Hematopoietic multipotent progenitor cell treated with erythropoietin and hydrocortisone succinate and interleukin-3 and kit ligand, for 15 days (in vitro differentiated cells): Measurements from ENCODE around the gene ACER3.
"Not testable (repeated sequence)": the region's sequence is repeated elsewhere in the genome, so short reads cannot be mapped to it uniquely, and the experiment has no call there.

Experiments used
- DNase-seq: peaks from one replicate; pipeline ENCODE4 v3.0.0-alpha.2; 2015; ENCODE audit warnings: low spot score

Gene ACER3

DNA sequence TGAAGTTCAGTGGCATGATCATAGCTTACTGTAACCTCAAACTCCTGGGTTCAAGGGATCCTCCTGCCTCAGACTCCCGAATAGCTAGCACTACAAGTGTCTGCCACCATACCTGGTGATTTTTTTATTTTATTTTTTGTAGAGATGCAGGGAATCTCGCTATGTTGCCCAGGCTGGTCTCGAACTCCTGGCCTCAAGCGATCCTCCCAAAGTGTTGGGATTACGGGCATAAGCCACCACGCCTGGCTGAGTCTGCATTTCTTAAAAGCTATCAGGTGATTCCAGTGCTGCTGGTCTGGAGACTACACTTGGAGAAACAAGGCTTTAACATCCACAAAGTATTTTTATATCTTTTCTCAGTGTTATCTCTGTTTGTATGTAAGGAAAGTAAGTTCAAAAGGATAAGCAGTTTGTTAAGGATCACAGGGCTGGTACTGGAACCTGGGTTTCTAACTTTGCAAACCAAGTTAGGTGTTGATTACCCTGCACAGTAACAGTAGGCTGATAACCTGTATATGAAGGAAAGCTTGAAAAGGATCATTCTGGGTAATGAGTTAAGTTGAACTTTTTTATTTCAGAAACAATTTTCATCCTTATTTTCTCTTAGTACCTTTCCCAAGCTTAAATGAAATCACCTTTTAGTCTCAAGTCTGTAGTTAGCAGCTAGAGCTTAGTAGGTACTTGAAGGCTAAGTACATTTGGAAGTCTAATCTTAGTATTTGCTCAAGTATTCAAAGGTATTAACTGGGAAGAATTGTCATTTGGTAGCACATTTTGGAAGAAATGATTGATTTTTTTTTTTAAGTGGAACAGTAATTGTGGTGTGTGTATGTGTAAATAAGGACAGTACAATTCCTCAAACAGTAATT lies 12.5 kb downstream of the ACER3 start:
- no peak for DNase-seq

DNA sequence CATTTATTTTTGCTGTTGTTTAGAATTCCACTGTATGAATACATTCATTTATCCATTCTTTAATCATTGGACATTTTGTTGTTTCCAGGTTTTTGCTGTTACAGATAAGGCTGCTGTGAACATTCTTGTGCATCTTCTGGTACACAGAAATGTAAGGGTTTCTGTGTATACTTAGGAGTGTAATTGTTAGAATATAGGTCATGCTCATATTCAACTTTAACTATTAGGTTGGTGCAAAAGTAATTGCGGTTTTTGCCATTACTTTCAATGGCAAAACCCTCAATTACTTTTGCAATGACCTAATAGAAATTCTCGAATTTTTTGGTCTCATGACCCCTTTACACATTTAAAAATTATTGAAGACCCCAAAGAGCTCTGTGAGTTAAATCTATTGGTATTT lies 17.3 kb downstream of the ACER3 start:
- no peak for DNase-seq

DNA sequence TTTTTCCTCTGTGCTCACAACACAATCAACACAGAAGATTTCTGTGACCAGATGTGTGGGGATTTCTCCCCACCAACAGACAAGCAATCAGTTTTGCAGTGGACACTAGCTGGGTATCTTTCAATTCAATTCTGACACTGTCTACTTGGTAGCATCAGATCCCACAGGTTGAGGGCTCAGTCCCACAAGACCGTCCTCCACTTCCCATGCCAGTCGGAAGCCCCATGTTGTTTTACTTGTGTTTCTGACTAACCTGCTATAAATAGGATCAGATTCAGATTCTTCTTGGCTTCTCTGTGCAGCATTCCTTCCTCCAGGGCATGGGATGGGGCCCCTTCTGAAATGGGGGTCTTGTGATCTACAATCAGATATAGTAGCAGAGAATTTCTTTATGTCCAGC lies 19.6 kb downstream of the ACER3 start:
- no peak for DNase-seq

DNA sequence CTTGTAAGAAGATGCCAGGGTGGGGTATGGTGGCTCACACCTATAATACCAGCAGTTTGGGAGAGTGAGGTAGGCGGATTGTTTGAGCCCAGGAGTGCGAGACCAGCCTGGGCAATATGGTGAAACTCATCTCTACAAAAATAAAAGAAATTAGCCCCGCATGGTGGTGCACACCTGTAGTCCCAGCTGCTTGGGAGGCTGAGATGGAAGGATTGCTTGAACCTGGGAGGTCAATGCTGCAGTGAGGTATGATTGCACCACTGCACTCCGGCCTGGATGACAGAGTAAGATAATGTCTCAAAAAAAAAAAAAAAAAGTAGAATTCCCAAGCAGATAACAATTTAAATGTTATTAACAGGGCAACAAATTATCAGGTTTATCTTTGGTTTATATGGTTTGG lies 20.2 kb downstream of the ACER3 start:
- no peak for DNase-seq

DNA sequence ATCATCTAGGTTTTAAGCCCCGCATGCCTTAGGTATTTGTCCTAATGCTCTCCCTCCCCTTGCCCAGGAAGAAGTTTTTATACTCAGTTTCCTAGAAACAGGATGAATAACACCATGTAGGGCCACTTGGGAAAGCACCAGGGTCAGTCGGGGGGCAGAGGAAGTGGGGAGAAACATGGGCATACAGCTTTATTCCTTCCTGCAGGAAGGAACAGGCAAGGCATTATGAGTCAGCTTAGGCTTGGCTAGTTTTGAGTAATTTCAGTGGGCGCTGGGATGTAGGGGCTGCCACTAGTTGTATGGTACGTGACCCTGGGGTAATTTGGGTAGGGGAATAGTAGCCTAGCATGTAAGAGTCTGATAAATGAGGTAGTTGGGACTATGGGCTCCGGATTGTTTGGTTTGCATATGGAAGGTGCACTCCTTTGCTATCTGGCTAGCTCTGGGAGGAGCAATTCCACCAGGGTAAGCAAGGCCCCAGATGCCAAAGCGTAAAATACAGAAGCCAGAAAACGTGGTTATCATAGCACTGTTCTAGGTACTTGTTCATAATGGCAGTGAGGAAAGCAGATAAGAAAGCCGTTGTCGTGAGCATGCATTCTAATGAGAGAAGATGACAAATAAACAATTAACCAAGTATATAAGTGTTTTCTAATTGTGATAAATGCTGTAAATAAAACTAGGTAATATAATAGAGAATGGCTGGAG lies 24.8 kb downstream of the ACER3 start:
- no peak for DNase-seq

DNA sequence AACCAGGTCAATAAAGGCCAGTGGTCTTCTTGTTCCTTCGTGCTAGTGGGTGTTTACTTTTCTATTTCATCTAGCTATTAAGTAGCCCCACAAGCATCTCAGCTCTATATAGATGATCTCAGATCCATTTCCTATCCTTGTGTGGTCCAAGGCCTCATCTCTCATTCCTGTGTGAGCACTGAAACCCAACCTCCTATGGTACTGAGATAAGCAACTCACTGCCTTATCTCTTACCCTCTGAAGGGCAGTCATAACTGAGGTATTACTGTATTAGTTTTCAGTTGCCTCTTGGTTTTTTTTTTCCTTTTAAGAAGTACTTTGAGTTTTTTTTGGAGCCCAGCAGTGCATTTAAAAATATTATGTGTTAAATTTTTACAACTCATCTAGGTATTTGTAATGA lies 28.3 kb downstream of the ACER3 start:
- peak; percentile 36 for DNase-seq

DNA sequence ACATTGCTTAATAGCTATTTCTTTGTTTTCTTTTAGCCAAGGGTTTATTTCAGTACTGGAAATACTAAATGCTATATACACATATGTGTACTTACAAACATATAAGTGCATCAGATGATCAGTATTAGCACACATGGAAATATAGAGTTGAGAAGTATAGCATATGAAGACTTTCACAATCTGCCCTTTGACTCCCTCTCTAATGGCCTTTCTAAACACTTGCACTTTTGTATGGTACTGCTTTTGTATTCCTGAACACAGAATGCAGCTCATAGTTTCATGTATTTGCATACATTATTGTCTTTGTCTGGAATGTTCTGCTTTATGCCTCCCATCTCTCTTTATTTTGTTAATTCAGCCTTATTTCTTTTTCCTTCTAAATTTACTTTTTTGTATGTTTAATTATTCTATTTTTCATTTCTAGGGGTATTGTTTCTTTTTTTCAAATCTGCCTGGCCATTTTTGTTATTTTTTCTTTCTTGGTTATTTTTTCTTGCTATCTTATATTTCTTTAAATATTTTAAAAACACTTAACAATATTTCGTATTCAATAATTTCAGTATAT lies 28.8 kb downstream of the ACER3 start:
- DNase-seq, result no peak

DNA sequence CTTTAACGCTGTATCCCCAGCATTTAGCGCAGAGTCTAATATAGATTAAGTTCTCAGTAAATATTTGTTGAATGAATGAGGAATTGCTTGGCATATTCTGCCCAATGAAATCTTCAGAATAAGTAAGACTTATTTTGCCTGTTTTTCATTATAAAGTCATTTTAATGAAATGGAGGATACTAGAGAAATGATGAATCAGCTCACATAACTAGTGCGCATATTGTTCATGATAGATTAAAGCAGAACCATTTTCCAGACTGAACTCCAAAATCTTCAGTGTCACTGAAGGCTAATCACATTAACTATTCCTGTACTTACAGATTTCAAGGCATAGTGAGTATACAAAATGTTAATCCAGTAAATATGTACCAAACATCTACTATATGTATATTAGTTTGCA lies 29.6 kb downstream of the ACER3 start:
- DNase-seq, result no peak

DNA sequence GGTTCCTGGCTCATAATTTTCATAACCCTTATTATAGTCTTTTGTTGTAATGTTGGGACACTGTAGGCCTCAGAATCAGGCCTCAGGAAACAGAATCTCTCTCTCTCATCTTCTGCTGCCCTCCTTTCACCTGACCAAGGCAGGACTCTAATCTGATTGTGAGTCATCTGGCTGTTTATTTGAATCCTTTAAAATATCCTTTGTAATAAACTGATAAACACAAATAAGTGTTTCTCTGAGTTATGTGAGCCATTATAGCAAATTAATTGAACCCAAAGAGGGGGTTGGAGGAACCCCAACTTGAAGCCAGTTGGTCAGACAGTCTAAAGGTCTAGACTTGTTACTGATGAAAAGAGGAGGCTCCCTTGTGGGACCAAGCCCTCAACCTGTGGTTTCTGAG lies 30.6 kb downstream of the ACER3 start:
- DNase-seq, result no peak

DNA sequence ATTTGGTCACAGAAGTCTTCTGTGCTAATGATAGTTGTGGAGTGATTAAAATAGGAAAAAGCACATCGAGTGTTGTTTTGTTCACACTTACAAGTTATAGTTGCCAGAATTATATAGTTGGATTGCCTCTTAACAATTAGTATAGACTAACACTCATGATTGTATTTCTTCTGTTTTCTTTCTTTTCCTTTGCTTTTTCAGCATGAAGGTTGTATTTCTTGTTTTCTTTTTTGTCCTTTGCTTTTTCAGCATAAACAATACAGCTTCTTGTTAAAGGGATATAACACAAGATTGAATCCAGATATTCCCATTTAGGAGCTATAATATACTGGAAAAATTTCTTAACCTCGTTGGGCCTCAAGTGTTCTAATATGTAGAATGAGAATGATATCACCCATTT lies 31.1 kb downstream of the ACER3 start:
- no peak for DNase-seq

DNA sequence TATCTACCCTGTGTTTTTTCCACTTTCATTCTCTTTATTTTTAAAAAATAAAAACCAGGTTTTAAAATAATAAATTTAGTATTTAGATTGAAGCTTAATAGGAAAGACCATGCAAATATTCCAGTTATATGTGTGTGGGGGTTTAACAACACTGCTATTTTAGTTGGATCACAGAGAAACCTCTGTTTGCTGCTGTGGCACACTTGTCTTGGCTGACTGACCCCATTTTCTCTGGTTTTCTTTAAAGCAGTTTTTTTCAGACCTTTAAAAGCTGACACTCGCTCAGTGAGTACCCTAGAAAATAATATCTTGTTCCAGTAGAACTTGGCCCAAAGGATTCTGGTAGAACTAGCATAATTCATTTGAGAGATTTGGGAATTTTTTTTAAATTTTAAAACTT lies 31.6 kb downstream of the ACER3 start:
- DNase-seq, result no peak

DNA sequence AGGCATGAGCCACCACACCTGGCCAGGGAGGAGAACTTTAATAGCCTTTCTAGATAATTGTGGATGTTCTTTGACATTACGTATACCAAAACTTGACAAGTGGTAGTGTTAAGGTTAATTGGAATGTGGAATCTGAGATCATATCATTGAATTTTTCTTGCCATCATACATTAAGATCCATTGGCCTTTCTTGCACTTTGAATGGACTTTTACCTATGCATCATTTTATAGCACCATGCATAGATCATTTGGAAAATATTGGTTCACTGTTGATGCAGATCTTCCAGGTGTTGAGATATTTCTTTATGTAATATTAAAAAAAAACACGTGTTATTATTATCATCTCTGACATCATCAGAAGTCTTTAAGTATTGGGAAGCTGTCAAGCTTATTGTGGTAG lies 36.5 kb downstream of the ACER3 start:
- no peak for DNase-seq

DNA sequence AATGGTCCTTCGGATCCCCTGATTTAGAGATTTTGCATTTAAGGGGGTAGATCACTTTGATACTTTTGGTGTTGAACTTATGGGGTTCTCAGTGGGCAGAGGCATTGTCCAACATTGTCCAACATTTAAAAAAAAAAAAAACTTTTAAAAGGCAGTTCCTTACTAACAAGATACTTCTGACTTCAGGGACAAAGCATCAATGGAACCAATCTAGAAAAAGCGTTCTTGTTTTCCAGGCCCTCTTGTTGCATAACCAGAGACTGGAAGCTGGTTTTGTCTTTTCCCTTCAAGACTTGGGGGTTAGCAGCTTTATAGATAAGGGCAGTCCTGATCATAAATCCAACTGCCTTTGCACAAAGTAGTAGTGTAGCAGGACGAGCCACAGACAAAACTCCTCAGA lies 40.4 kb downstream of the ACER3 start:
- no peak for DNase-seq

DNA sequence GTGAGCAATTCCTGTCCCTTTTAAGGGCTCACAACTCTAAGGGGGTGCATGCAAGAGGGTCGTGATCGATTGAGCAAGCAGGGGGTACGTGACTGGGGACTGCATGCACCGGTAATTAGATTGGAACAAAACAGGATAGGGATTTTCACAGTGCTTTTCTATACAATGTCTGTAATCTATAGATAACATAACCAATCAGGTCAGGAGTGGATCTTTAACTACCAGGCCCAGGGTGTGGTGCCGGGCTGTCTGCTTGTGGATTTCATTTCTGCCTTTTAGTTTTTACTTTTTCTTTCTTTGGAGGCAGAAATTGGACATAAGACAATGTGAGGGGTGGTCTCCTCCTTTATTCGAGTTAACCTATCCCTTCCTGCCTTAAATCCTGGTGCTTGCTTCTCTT lies 40.9 kb downstream of the ACER3 start:
- not testable (repeated sequence) for DNase-seq

DNA sequence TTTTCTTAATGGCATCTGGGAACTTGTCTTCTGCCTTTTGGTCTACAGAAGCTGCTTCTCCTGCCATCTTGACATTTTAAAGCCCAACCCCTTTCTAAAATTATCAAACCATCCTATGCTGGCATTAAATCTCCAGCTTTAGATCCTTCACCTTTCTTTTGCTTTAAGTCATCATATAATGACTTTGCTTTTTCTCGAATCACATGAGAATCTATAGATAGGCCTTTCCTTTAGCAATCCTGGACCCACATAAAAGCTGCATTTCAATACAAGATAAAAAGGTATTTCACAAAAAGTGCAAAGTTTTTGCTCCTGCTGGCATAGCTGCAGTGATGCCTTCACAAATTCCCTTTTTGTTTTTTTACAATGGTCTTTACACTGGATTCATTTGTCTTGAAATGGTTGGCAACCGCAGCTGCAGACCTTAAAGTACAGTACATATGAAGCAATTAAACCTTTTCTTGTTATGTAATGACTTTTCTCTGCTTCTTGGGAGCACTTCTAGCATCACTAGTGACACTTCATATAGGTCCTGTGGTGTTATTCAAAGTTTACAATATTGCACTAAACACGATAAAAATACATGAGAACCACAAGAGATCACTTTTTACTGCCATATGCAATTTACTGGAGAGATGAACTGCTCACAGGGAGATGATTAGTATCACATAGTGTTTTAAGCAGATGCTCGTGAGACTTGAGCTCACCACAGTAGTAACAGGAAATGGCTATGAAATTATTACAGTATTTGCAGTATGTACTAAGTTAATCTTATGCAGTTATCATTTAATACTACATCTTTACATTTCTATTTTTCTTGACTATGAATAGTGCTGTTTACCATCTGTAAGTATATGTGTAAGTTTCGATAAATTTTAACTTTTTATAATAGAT lies 41.6 kb downstream of the ACER3 start:
- no peak for DNase-seq

DNA sequence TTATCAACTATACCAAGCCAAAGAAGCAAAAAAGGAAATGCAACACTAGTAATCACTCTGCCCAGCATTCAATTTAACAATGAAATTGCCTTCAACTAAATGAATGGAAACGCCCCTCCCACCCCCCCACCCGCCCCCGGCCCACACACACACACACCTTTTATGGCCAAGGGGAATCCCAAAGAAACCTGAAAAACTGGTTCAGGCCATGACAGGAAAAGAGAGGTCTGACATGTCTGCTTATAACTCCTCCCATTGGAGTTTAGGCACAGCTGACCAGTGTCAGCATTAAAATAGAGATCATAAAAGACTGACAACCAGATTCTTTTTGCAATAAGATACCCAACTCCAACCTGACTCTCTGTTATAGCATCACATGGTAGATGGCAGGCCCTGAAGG lies 42.6 kb downstream of the ACER3 start:
- no peak for DNase-seq

DNA sequence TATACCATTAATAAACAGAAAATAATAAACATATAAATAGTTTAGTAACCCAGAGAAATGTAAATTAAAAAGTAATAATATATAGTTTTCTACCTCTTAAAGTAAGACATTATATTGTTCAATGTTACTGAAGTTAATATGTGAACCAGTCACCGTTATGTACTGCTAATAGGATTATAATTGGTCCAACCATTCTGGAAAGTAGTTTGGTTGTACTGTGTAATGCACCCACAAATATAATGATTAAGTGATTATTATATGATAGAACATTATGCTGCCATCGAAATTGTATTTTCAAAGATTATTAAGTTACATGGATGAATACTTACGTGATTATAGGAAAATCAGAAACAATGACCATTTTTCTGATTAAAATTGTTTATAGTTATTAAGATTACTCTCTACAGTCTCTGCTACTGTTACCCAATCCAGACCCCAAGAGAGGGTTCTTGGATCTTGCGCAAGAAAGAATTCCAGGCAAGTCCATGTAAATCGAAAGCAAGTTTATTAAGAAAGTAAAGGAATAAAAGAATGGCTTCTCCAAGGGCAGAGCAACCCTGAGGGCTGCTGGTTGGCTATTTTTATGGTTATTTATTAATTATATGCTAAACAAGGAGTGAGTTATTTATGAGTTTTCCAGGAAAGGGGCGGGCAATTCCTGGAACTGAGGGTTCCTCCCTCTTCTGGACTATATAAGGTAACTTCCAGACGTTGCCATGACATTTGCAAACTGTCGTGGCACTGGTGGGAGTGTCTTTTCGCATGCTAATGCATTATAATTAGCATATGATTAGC lies 50.1 kb downstream of the ACER3 start:
- DNase-seq, result no peak

DNA sequence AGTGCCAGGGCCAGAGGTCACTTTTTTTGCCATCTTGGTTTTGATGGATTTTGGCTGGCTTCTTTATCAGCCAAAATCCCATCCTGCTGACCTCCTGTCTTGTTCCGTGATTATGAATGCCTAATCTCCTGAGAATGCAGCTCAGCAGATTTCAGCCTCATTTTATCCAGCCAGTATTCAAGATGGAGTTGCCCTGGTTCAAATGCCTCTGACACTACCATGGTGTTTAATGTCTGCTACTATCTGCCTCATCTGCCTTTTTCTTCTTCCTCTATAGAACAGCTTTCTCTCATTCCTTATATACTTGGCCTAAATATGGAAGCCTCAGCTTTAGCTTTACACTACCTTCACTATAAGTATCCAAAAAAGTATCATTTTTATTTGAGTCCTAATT lies 50.7 kb downstream of the ACER3 start:
- no peak for DNase-seq

DNA sequence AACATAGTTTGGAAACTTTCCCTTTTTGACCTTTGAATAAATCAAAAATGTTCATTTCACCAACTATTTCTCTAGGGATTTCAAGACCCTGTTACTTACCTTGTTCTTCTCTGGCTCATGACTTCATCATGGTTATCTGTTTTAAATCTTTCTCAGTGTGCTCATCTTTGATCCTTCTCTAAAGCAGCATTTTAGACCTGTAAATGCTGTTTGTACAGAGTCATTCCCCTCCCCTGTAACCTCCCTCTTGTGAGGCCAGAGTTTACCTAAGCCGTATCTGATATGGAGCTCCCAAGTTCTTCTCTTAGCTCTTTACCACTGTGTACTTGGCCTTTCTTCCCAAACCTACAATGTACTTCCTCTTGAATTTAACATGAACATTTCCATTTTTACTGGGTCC lies 56.0 kb downstream of the ACER3 start:
- no peak for DNase-seq

DNA sequence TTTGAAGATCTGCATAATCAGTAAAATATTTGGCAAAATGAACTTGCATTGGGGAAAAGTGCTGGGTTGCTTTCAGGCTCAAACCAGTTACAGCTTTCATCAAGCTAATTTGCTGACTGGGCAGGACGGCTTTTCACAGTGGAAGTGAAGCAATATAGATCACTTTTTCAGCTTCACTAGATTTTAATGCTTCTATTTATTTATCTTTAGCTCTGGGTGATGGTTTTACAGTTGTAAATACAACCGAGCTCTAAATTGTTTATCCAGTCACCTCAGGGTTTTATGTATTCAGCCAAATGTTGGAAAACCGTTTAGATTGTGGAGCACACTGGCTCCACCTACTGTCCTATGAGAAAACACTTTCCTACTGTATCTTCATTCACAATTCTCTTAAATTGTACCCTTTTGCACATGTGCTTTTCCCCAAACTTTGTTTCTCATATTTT lies 58.2 kb downstream of the ACER3 start:
- peak; percentile 79 for DNase-seq

DNA sequence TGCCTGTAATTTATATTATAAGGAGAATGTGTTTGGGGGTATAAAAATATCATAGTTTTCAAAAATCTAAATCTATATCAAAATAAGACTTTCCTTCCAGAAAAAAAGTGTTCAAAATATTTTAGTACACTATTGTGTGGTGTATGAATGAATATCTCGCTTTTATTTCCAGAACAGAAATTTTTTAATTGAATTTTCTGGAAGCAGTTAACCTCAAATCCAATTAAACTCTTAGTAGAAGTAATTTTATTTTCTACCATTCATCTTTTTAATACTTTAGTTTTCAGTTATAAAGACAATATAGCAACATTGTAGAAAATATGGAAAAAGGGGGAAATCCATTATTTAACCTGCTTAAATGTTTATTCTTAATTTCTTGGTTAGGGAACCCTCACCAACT lies 58.7 kb downstream of the ACER3 start:
- no peak for DNase-seq
